Measurements from ENCODE around the gene ATP1A1. TPM values are rescaled to one million over a fixed set of nuclear protein-coding genes. Genes with fewer than 3 reads are reported as not detected.

The ATP1A1 gene
- total RNA-seq, 1 donor from 2014 or later, result 123 TPM

- peak; percentile 15 for TF ChIP-seq CTCF (IDR thresholded peaks at IDR 0.05; ENCODE audit: insufficient read depth, low read length, severe bottlenecking)
- Histone ChIP-seq H3K4me3 (ENCODE audit: low read depth, low read length) (no peak overlapping the region), H3K27me3 (ENCODE audit: control insufficient read depth, insufficient read depth, low read length) (no peaks in the 10 kb centered on the region), H3K36me3 (ENCODE audit: control insufficient read depth, insufficient read depth, low read length) (no peaks in the 10 kb centered on the region)
- no peak for FAIRE-seq
- DNase-seq (ENCODE audit: low read depth), result peak; percentile 45
These were observed 12.4 kb upstream of the ATP1A1 start for GRCh38 chr1:116360429-116361173.

GRCh38 chr1:116361648-116362047, 11.4 kb upstream of the ATP1A1 start:
- FAIRE-seq (no peak), DNase-seq (ENCODE audit: low read depth) (no peak)
- TF ChIP-seq CTCF (IDR thresholded peaks at IDR 0.05; ENCODE audit: insufficient read depth, low read length, severe bottlenecking), result no peak
- Histone ChIP-seq H3K27me3 (ENCODE audit: control insufficient read depth, insufficient read depth, low read length) (no peaks in the 10 kb centered on the region), H3K4me3 (ENCODE audit: low read depth, low read length) (no peak overlapping the region), H3K36me3 (ENCODE audit: control insufficient read depth, insufficient read depth, low read length) (no peaks in the 10 kb centered on the region)

- Histone ChIP-seq H3K27me3 (ENCODE audit: control insufficient read depth, insufficient read depth, low read length) (no peaks in the 10 kb centered on the region), H3K36me3 (ENCODE audit: control insufficient read depth, insufficient read depth, low read length) (no peaks in the 10 kb centered on the region), H3K4me3 (ENCODE audit: low read depth, low read length) (no peak overlapping the region)
- no peak for TF ChIP-seq CTCF (IDR thresholded peaks at IDR 0.05; ENCODE audit: insufficient read depth, low read length, severe bottlenecking)
- no peak for FAIRE-seq
- DNase-seq (ENCODE audit: low read depth), result no peak
These were observed 11.0 kb upstream of the ATP1A1 start for GRCh38 chr1:116362050-116362449.

GRCh38 chr1:116365353-116365780, 7.7 kb upstream of the ATP1A1 start:
- no peak for TF ChIP-seq CTCF (IDR thresholded peaks at IDR 0.05; ENCODE audit: insufficient read depth, low read length, severe bottlenecking)
- Histone ChIP-seq H3K36me3 (ENCODE audit: control insufficient read depth, insufficient read depth, low read length) (no peaks in the 10 kb centered on the region), H3K27me3 (ENCODE audit: control insufficient read depth, insufficient read depth, low read length) (no peaks in the 10 kb centered on the region), H3K4me3 (ENCODE audit: low read depth, low read length) (no peak overlapping the region)
- no peak for DNase-seq (ENCODE audit: low read depth)
- no peak for FAIRE-seq

GRCh38 chr1:116365857-116366256, 7.2 kb upstream of the ATP1A1 start:
- H3K27me3 ChIP-seq (ENCODE audit: control insufficient read depth, insufficient read depth, low read length), result no peaks in the 10 kb centered on the region
- H3K4me3 ChIP-seq (ENCODE audit: low read depth, low read length), result no peak overlapping the region
- DNase-seq (ENCODE audit: low read depth) (no peak), FAIRE-seq (no peak)
- no peaks in the 10 kb centered on the region for H3K36me3 ChIP-seq (ENCODE audit: control insufficient read depth, insufficient read depth, low read length)
- TF ChIP-seq CTCF (IDR thresholded peaks at IDR 0.05; ENCODE audit: insufficient read depth, low read length, severe bottlenecking), result no peak

Data from bronchial epithelial cell (primary cell).